ENCODE measurements around the gene NUMA1. TPM values are rescaled to one million over a fixed set of nuclear protein-coding genes. Genes with fewer than 3 reads are reported as not detected.

Gene NUMA1
- total and polyA plus RNA-seq, 9 of the 15 experiments (the other 6 are each of a cell fraction or from before 2014, with no cell fraction given): 4.1 to 104 (median 51.2) TPM

GRCh38 chr11:71997594-71997993, 82.7 kb downstream of the NUMA1 start:
- in situ Hi-C loops (cut with MboI) (no loop called here), intact Hi-C loops (cut with micrococcal nuclease) (loop anchor here (5.0 kb wide), 1 partner anchor 135 kb away; no protein-coding TSS in a partner anchor)
- 97% methylated on average over 3 of the region's 3 CpGs for WGBS (ENCODE audit: insufficient coverage, low coverage, missing lambda C conversion rate)
- ChIA-PET POLR2A (interaction anchor here (0.6 to 3.5 kb wide), 5 partner anchors 8 to 283 kb away, joined by 3 to 12 read pairs (median 3); no protein-coding TSS in a partner anchor), CTCF (ENCODE audit: low intra/inter-chr PET ratio) (no interaction called here)
- peaks cover 44 to 66% of the 10 kb centered on the region in 2 experiments for H3K4me1 ChIP-seq (replicated peaks in 1 of 2; ENCODE audit: control insufficient read depth in 2 of 2, insufficient read depth in 2 of 2, low read length in 2 of 2)
- no peak overlapping the region for H3K4me2 ChIP-seq (ENCODE audit: insufficient read depth, low read length)
- no peak for ATAC-seq
- DNase-seq (ENCODE audit: extremely low read depth in 1 of 4, low spot score in 3 of 4): no peak
- no peaks in the 10 kb centered on the region for H3K9me3 ChIP-seq (replicated peaks; ENCODE audit: control insufficient read depth, insufficient read depth, low read depth, low read length)
- H3K9ac ChIP-seq (ENCODE audit: insufficient read depth in 1 of 2, low read depth in 2 of 2, low read length in 2 of 2): peak overlapping the region in 1 of 2 experiments; percentile 40; a peak in 1 of 4 replicates
- H2AFZ ChIP-seq (ENCODE audit: low read depth, low read length): no peak overlapping the region
- peaks cover 14% of the 10 kb centered on the region for H3K9me1 ChIP-seq (ENCODE audit: control insufficient read depth, insufficient read depth, low read length)
- no TSS peak for BruUV-seq (replicated peaks)
- peaks cover 53% of the 10 kb centered on the region for H3K36me3 ChIP-seq (ENCODE audit: control insufficient read depth, insufficient read depth, low read length)
- H3K79me2 ChIP-seq (ENCODE audit: control insufficient read depth, insufficient read depth, low read length): no peaks in the 10 kb centered on the region
- H3K4me3 ChIP-seq: no peak overlapping the region
- FAIRE-seq: no peak
- peaks cover 10% of the 10 kb centered on the region for H4K20me1 ChIP-seq (replicated peaks; ENCODE audit: control insufficient read depth, insufficient read depth, low read length)
- no peaks in the 10 kb centered on the region for H3K27me3 ChIP-seq (ENCODE audit: control insufficient read depth in 2 of 2, insufficient read depth in 2 of 2, low read length in 2 of 2)
- H3K27ac ChIP-seq (ENCODE audit: extremely low read depth, low read depth, low read length): no peak overlapping the region
- TF ChIP-seq SUPT5H (IDR thresholded peaks at IDR 0.05) (no peak), FOXP1 (CRISPR knock-in tag; IDR thresholded peaks at IDR 0.05) (no peak), ARID3B (CRISPR knock-in tag; IDR thresholded peaks at IDR 0.05; ENCODE audit: borderline replicate concordance) (no peak)

GRCh38 chr11:71996946-71997345, 83.4 kb downstream of the NUMA1 start:
- Histone ChIP-seq H3K27me3 (ENCODE audit: control insufficient read depth in 2 of 2, insufficient read depth in 2 of 2, low read length in 2 of 2) (no peaks in the 10 kb centered on the region), H4K20me1 (replicated peaks; ENCODE audit: control insufficient read depth, insufficient read depth, low read length) (peaks cover 10% of the 10 kb centered on the region), H3K4me1 (replicated peaks in 1 of 2; ENCODE audit: control insufficient read depth in 2 of 2, insufficient read depth in 2 of 2, low read length in 2 of 2) (peaks cover 44 to 66% of the 10 kb centered on the region in 2 experiments), H3K36me3 (ENCODE audit: control insufficient read depth, insufficient read depth, low read length) (peaks cover 52% of the 10 kb centered on the region), H3K9me3 (replicated peaks; ENCODE audit: control insufficient read depth, insufficient read depth, low read depth, low read length) (no peaks in the 10 kb centered on the region), H3K79me2 (ENCODE audit: control insufficient read depth, insufficient read depth, low read length) (no peaks in the 10 kb centered on the region), H2AFZ (ENCODE audit: low read depth, low read length) (no peak overlapping the region), H3K27ac (ENCODE audit: extremely low read depth, low read depth, low read length) (no peak overlapping the region; the same call in 2 of the 3 replicates), H3K9me1 (ENCODE audit: control insufficient read depth, insufficient read depth, low read length) (peaks cover 14% of the 10 kb centered on the region), H3K4me2 (ENCODE audit: insufficient read depth, low read length) (no peak overlapping the region), H3K9ac (ENCODE audit: insufficient read depth in 1 of 2, low read depth in 2 of 2, low read length in 2 of 2) (no peak overlapping the region), H3K4me3 (no peak overlapping the region)
- ChIA-PET CTCF (ENCODE audit: low intra/inter-chr PET ratio) (interaction anchor here (0.6 kb wide), 1 partner anchor 450 kb away, joined by 3 read pairs; no protein-coding TSS in a partner anchor), POLR2A (interaction anchor here (3.5 kb wide), 1 partner anchor 8 kb away, joined by 12 read pairs; no protein-coding TSS in a partner anchor)
- in situ Hi-C loops (cut with MboI): no loop called here
- no peak for FAIRE-seq
- DNase-seq (ENCODE audit: extremely low read depth in 1 of 4, low spot score in 3 of 4): no peak
- 86% methylated on average over 8 of the region's 8 CpGs for WGBS (ENCODE audit: insufficient coverage, low coverage, missing lambda C conversion rate)
- BruUV-seq (replicated peaks): no TSS peak
- intact Hi-C loops (cut with micrococcal nuclease): loop anchor here (5.0 kb wide), 1 partner anchor 135 kb away; no protein-coding TSS in a partner anchor
- ATAC-seq: no peak
- no peak for TF ChIP-seq SRSF3 (IDR thresholded peaks at IDR 0.05; ENCODE audit: insufficient read depth, low read length)
- peak; percentile 14 for TF ChIP-seq MEIS2 (IDR thresholded peaks at IDR 0.05; ENCODE audit: partially characterized antibody)
- no peak for TF ChIP-seq TGIF2 (CRISPR knock-in tag; IDR thresholded peaks at IDR 0.05)
- no peak for TF ChIP-seq ZNF707 (CRISPR knock-in tag; conservative IDR thresholded peaks at IDR 0.05)
- TF ChIP-seq BACH1 (tag; IDR thresholded peaks at IDR 0.05): no peak
- TF ChIP-seq, protein P1, sequence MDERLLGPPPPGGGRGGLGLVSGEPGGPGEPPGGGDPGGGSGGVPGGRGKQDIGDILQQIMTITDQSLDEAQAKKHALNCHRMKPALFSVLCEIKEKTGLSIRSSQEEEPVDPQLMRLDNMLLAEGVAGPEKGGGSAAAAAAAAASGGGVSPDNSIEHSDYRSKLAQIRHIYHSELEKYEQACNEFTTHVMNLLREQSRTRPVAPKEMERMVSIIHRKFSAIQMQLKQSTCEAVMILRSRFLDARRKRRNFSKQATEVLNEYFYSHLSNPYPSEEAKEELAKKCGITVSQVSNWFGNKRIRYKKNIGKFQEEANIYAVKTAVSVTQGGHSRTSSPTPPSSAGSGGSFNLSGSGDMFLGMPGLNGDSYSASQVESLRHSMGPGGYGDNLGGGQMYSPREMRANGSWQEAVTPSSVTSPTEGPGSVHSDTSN (CRISPR knock-in tag; IDR thresholded peaks at IDR 0.05; ENCODE audit: low read depth): no peak
- TF ChIP-seq, protein P1 (tag; conservative IDR thresholded peaks at IDR 0.05; ENCODE audit: low read depth): 0 out of 2 replicates have a peak, but pooled peaks have one; percentile 11
- no peak for TF ChIP-seq JUND (IDR thresholded peaks at IDR 0.05; ENCODE audit: borderline replicate concordance, low read depth, low read length)
- no peak for TF ChIP-seq JUND (tag; IDR thresholded peaks at IDR 0.05; ENCODE audit: borderline replicate concordance, low read depth, low read length)
- no peak for TF ChIP-seq PHB (CRISPR knock-in tag; IDR thresholded peaks at IDR 0.05)

All from K562 (cell line).